Heart left ventricle (tissue), 16 donors: Measurements from ENCODE around the gene KCTD7. TPM values are rescaled to one million over a fixed set of nuclear protein-coding genes. Genes with fewer than 3 reads are reported as not detected.
A peak's percentile ranks its signal among the peaks of the same experiment; 100 is the strongest.

Source experiments
- ATAC-seq, 4 donors: fragments of 200-7000 bp; cut with Tn5 transposase; one replicate each; pipeline ENCODE4 v1.9.1; 2020 to 2022; ENCODE audit warnings: moderate library complexity in 4 of 4, mild to moderate bottlenecking in 3 of 4, moderate number of reproducible peaks in 1 of 4
- DNase-seq, 5 donors: peaks; one replicate each; pipeline ENCODE4 v3.0.0-alpha.2; 2020
- H3K27ac ChIP-seq, 12 donors: fragments of 200-600 bp; sonication (generic) in 4 of 12; one replicate each; pipeline versions ENCODE4 v1.5.0 to v1.8.0; 2016 to 2022; ENCODE audit warnings: mild to moderate bottlenecking in 2 of 12
- H3K27me3 ChIP-seq, 9 donors: fragments of 200-600 bp; sonication (generic) in 2 of 9; one replicate each; pipeline versions ENCODE4 v1.5.1 to v1.8.0; 2016 to 2022; ENCODE audit warnings: mild to moderate bottlenecking in 3 of 9
- H3K36me3 ChIP-seq, 9 donors: fragments of 200-600 bp; sonication (generic) in 2 of 9; one replicate each; pipeline versions ENCODE4 v1.5.0 to v1.8.0; 2018 to 2022; ENCODE audit warnings: mild to moderate bottlenecking in 2 of 9
- H3K4me1 ChIP-seq, 12 donors: fragments of 200-600 bp; sonication (generic) in 4 of 12; one replicate each; pipeline versions ENCODE4 v1.5.0 to v1.8.0; 2016 to 2022; ENCODE audit warnings: mild to moderate bottlenecking in 3 of 12
- H3K4me3 ChIP-seq, 12 donors: fragments of 200-600 bp; sonication (generic) in 4 of 12; one replicate each; pipeline versions ENCODE4 v1.5.0 to v1.8.0; 2017 to 2022; ENCODE audit warnings: mild to moderate bottlenecking in 9 of 12, moderate library complexity in 4 of 12
- H3K9me3 ChIP-seq, 12 donors: fragments of 200-600 bp; sonication (generic) in 4 of 12; one replicate each; pipeline versions ENCODE4 v1.5.0 to v1.8.0; 2016 to 2022; ENCODE audit warnings: mild to moderate bottlenecking in 1 of 12
- POLR2A ChIP-seq, 2 donors: fragments of 450-650 bp; IDR thresholded peaks; one replicate each; pipeline ENCODE4 v1.6.1; 2017; ENCODE audit warnings: antibody characterized with exemption in 2 of 2, mild to moderate bottlenecking in 2 of 2, moderate library complexity in 2 of 2
- WGBS, 4 donors: extraction: QIAGEN DNeasy Blood & Tissue Kit in 2 of 4; methylation state at CpG; one replicate each; pipeline versions ENCODE4 v1.1.5 to v1.1.7; 2013 to 2018; 5-methylcytosine and 5-hydroxymethylcytosine counted together
- intact Hi-C, 10 donors: fragments of 100-400 bp; cut with DNase I; formaldehyde crosslinking; loops; one replicate each; pipeline versions ENCODE4 v1.11.1 to v1.14.2; 2022
- polyA plus RNA-seq, 2 donors: library from polyadenylated mRNA; stranded (reverse); fragments of 200-250 nt; gene quantifications; one replicate each; pipeline ENCODE4 v1.2.3, GENCODE V29; 2013
- total RNA-seq, 9 donors: library from RNA; depleted of rRNA in 2 of 9; stranded (reverse); fragments of >200 nt in 2 of 9; fragmentation: NEBNext Ultra II Directional in 3 of 9; extraction: Animal tissue kit (Norgen Biotek cat#: 25700) in 3 of 9; gene quantifications; one replicate each; pipeline versions ENCODE4 v1.1.0 to v1.2.4, GENCODE V29; 2016 to 2023
- TF ChIP-seq, protein P1 (sequence below), 12 donors: fragments of 200-600 bp; sonication (generic) in 4 of 12; IDR thresholded peaks; one replicate each; pipeline versions ENCODE4 v1.5.0 to v1.8.0; 2018 to 2022; ENCODE audit warnings: antibody characterized with exemption in 12 of 12, mild to moderate bottlenecking in 5 of 12
- donor health status: ischemic (EF 13 %, LVEDD 7.1; RV severe dilation, severe dysfunction).
- donor health status: healthy with polysubstance abuse.
- donor health status: DM: no; HTN: yes; CAD: no.
- donor health status: DM: no; HTN: no; CAD: no.
- donor health status: ischemic (EF 25% LVEDD 6.9; RV normal size, moderate dysfunction).
- donor health status: ischemic (EF 25% LVEDD 5.7; RV mildly dilated, moderate dysfunction).
- donor health status: healthy.
- donor health status: DM: yes; HTN: yes; CAD: no.
- donor health status: ischemic (EF 35%, LVEDD 5.7; RV mildly dilated, moderate dysfunction).
- donor health status: nonischemic (EF 11% LVEDD 7.7; RV severe dilation, severe dysfunction).
- donor health status: DM: yes; HTN: yes; CAD: no.
- donor health status: PGD.
- donor health status: ischemic (EF 29% LVEDD 5.4; RV normal size, mild dysfunction).
- donor health status: nonischemic (EF 23%, LVEDD 6.1; RV moderate dilation, normal function).

KCTD7 gene
- total and polyA plus RNA-seq, 11 donors: 4.1 to 13.9 (median 11.0) TPM

DNA sequence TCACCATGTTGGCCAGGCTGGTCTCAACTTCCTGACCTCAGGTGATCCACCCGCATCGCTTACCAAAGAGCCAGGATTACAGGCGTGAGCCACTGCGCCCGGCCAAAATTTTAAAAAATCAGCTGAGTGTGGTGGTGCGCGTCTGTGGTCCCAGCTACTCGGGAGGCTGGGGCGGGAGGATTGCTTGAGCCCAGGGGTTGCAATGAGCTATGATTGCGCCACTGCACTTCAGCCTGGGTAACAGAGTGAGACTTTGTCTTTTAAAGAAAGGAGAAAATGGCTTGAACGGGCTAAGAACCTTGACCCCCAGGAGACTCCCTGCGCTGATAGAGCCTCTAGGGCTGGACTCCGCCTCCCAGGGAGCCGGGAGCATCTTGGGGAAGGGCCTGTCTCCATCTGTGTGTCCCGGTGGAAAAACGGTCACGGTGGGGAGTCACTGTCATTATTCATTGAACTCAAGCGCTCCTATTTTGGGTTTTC lies 760 bp upstream of the KCTD7 start:
- no peak for TF ChIP-seq POLR2A (IDR thresholded peaks at IDR 0.05)
- TF ChIP-seq, protein P1, sequence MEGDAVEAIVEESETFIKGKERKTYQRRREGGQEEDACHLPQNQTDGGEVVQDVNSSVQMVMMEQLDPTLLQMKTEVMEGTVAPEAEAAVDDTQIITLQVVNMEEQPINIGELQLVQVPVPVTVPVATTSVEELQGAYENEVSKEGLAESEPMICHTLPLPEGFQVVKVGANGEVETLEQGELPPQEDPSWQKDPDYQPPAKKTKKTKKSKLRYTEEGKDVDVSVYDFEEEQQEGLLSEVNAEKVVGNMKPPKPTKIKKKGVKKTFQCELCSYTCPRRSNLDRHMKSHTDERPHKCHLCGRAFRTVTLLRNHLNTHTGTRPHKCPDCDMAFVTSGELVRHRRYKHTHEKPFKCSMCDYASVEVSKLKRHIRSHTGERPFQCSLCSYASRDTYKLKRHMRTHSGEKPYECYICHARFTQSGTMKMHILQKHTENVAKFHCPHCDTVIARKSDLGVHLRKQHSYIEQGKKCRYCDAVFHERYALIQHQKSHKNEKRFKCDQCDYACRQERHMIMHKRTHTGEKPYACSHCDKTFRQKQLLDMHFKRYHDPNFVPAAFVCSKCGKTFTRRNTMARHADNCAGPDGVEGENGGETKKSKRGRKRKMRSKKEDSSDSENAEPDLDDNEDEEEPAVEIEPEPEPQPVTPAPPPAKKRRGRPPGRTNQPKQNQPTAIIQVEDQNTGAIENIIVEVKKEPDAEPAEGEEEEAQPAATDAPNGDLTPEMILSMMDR (IDR thresholded peaks at IDR 0.05): no peak
- intact Hi-C loops: loop anchor here in 5 of 10 donors (1.0 to 5.0 kb wide), 6 partner anchors 26 to 71 kb away; no protein-coding TSS in a partner anchor
- WGBS, 4 donors: 2 to 4% (median 3%) methylated on average over 18 of the region's 18 CpGs
- H3K36me3 ChIP-seq: peaks cover 0 to 1% (median 0%) of the 10 kb centered on the region in 9 donors
- peak overlapping the region; percentile 86 to 100 (median 93) for H3K27ac ChIP-seq
- no peaks in the 10 kb centered on the region for H3K9me3 ChIP-seq
- no peaks in the 10 kb centered on the region for H3K27me3 ChIP-seq
- ATAC-seq (peak; percentile 4 to 34 (median 18)), DNase-seq (no peak)
- peaks cover 0 to 43% (median 16%) of the 10 kb centered on the region in 12 donors for H3K4me1 ChIP-seq
- peak overlapping the region; percentile 47 to 99 (median 72) for H3K4me3 ChIP-seq

DNA sequence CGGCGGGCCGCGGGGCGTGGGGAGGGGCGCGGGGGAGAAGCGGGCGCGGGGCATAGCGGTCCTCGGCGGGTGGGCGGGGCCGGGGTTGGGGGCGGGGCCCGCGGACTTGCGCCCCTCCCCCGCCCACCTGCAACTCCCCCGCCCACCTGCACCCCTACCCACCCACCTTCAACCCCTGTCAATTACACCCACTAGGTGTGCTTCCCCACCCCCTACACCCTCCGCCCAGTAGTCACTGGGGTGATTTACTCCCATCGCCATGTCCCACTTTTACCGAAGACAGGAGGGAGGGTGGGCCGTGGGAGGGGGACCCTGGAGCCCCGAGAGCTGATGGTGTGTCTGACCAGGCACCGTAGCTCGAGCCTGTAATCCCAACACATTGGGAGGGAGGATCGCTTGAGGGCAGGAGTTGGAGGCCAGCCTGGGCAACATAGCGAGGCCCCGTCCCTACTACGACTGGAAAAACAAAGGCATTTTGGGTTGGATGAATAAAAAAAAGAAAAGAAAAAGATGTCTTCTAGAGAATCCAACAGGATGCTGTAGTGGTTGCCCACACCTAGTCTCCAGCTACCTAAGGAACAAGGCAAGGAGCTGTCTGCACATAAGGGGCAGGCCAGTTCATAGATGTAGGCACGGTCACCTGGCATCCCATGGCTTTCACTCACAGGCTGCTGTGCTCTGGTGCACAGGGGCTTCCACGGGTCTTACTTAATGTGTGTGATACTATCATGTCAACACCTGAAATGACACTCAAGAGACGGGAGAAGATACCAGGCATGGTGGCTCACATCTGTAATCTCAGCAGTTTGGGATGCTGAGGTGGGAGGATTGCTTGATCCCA lies 761 bp downstream of the KCTD7 start:
- peak overlapping the region; percentile 89 to 100 (median 94) for H3K27ac ChIP-seq
- peak overlapping the region; percentile 58 to 99 (median 73) for H3K4me3 ChIP-seq
- H3K4me1 ChIP-seq: peaks cover 0 to 43% (median 16%) of the 10 kb centered on the region in 12 donors
- intact Hi-C loops: loop anchor here in 5 of 10 donors (2.0 to 5.0 kb wide), 3 partner anchors 25 to 37 kb away; no protein-coding TSS in a partner anchor
- ATAC-seq (peak in 2 of 4 donors; percentile 44 to 45), DNase-seq (peak in 1 of 5 donors; percentile 54)
- H3K36me3 ChIP-seq: peaks cover 0 to 17% (median 14%) of the 10 kb centered on the region in 9 donors
- no peaks in the 10 kb centered on the region for H3K9me3 ChIP-seq
- 16 to 42% (median 27%) methylated on average over 12 to 35 of the region's 35 CpGs for WGBS, 4 donors
- no peaks in the 10 kb centered on the region for H3K27me3 ChIP-seq
- TF ChIP-seq, protein P1 (IDR thresholded peaks at IDR 0.05): no peak
- no peak for TF ChIP-seq POLR2A (IDR thresholded peaks at IDR 0.05)

DNA sequence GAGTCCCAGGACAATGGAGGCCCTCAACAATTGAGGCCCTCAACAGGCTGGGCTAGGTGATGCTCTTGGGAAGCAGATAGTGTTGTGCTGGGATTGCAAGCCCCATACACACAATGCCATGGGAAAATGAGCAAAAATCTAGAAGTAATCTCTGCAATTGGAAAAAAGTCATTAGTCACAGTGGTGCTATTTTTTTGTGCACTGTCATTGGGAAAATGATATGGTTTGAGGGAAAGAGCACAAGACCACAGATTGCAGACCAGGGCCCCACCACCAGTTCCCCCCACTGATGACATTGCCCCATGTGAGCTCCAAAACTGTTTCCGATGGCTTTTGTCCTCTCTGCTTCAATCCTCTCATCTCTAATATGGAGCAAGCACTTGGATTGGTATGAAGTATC lies 1.9 kb downstream of the KCTD7 start:
- Histone ChIP-seq H3K27ac (peak overlapping the region in 2 of 12 donors; percentile 55 to 98), H3K4me1 (peaks cover 0 to 49% (median 18%) of the 10 kb centered on the region in 12 donors), H3K9me3 (no peaks in the 10 kb centered on the region), H3K27me3 (no peaks in the 10 kb centered on the region), H3K36me3 (peaks cover 0 to 25% (median 22%) of the 10 kb centered on the region in 9 donors), H3K4me3 (no peak overlapping the region)
- TF ChIP-seq, protein P1 (IDR thresholded peaks at IDR 0.05): no peak
- TF ChIP-seq POLR2A (IDR thresholded peaks at IDR 0.05): no peak
- intact Hi-C loops: no loop called here
- ATAC-seq: no peak
- WGBS, 4 donors: 90 to 100% (median 98%) methylated on average over 1 of the region's 1 CpG
- DNase-seq: no peak

DNA sequence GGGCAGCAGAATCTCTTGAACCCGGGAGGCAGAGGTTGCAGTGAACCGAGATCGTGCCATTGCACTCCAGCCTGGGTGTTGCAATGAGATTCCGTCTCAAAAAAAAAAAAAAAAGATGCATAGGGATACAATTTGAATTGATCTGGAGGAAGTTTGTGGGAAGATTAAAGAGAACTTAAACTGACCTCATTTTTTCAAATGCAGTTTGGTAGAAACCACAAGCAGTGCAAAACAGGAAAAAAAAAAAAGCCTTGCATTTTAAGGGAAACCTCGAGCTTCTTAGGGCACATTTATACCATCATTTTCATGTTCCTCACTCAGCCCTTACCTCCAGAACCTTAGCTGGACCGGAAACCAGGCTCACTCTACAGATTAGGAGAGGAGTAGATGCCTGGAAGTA lies 2.8 kb downstream of the KCTD7 start:
- whole genome bisulfite sequencing, 4 donors: 76 to 84% (median 79%) methylated on average over 6 of the region's 6 CpGs
- TF ChIP-seq POLR2A (IDR thresholded peaks at IDR 0.05): no peak
- TF ChIP-seq, protein P1 (IDR thresholded peaks at IDR 0.05): no peak
- intact Hi-C loops: no loop called here
- Histone ChIP-seq H3K4me3 (peak overlapping the region in 1 of 12 donors; percentile 20), H3K9me3 (no peaks in the 10 kb centered on the region), H3K36me3 (peaks cover 0 to 28% (median 22%) of the 10 kb centered on the region in 9 donors), H3K27me3 (no peaks in the 10 kb centered on the region), H3K27ac (peak overlapping the region in 1 of 12 donors; percentile 55), H3K4me1 (peaks cover 0 to 49% (median 18%) of the 10 kb centered on the region in 12 donors)
- ATAC-seq (no peak), DNase-seq (no peak)
